Measurements from ENCODE around the gene ROR2. TPM values are rescaled to one million over a fixed set of nuclear protein-coding genes. Genes with fewer than 3 reads are reported as not detected.

Gene ROR2
- total and polyA plus RNA-seq, 2 of the 13 experiments (the other 11 are each of a cell fraction or from before 2014, with no cell fraction given): not detected

GRCh38 chr9:91897201-91897600 lies 52.8 kb downstream of the ROR2 start:
- intact Hi-C loops (cut with micrococcal nuclease; ENCODE audit: unreplicated experiment): no loop called here
- no peak for ATAC-seq
- no TSS peak for BruUV-seq (replicated peaks)
- no peaks in the 10 kb centered on the region for H3K9me3 ChIP-seq (ENCODE audit: low read length)
- CTCF ChIA-PET (ENCODE audit: low intra/inter-chr PET ratio, low total read pairs): no interaction called here
- FAIRE-seq: no peak
- peaks cover 16% of the 10 kb centered on the region for H3K4me1 ChIP-seq (ENCODE audit: insufficient read depth, low read length)
- no peak overlapping the region for H3K4me2 ChIP-seq (ENCODE audit: low read depth, low read length)
- in situ Hi-C loops (cut with HindIII; ENCODE audit: extremely low pct_ligation_motif_present, low pct_unique_long_range_greater_than_20kb): no loop called here
- no peaks in the 10 kb centered on the region for H4K20me1 ChIP-seq (ENCODE audit: insufficient read depth, low read length)
- TF ChIP-seq SNAI1 (CRISPR knock-in tag; IDR thresholded peaks at IDR 0.05; ENCODE audit: borderline replicate concordance) (no peak), ZNF552 (CRISPR knock-in tag; IDR thresholded peaks at IDR 0.05; ENCODE audit: borderline replicate concordance) (no peak)
- TF ChIP-seq, protein P1, sequence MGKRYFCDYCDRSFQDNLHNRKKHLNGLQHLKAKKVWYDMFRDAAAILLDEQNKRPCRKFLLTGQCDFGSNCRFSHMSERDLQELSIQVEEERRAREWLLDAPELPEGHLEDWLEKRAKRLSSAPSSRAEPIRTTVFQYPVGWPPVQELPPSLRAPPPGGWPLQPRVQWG (CRISPR knock-in tag; IDR thresholded peaks at IDR 0.05; ENCODE audit: borderline replicate concordance, low read depth): no peak
- TF ChIP-seq, protein P2, sequence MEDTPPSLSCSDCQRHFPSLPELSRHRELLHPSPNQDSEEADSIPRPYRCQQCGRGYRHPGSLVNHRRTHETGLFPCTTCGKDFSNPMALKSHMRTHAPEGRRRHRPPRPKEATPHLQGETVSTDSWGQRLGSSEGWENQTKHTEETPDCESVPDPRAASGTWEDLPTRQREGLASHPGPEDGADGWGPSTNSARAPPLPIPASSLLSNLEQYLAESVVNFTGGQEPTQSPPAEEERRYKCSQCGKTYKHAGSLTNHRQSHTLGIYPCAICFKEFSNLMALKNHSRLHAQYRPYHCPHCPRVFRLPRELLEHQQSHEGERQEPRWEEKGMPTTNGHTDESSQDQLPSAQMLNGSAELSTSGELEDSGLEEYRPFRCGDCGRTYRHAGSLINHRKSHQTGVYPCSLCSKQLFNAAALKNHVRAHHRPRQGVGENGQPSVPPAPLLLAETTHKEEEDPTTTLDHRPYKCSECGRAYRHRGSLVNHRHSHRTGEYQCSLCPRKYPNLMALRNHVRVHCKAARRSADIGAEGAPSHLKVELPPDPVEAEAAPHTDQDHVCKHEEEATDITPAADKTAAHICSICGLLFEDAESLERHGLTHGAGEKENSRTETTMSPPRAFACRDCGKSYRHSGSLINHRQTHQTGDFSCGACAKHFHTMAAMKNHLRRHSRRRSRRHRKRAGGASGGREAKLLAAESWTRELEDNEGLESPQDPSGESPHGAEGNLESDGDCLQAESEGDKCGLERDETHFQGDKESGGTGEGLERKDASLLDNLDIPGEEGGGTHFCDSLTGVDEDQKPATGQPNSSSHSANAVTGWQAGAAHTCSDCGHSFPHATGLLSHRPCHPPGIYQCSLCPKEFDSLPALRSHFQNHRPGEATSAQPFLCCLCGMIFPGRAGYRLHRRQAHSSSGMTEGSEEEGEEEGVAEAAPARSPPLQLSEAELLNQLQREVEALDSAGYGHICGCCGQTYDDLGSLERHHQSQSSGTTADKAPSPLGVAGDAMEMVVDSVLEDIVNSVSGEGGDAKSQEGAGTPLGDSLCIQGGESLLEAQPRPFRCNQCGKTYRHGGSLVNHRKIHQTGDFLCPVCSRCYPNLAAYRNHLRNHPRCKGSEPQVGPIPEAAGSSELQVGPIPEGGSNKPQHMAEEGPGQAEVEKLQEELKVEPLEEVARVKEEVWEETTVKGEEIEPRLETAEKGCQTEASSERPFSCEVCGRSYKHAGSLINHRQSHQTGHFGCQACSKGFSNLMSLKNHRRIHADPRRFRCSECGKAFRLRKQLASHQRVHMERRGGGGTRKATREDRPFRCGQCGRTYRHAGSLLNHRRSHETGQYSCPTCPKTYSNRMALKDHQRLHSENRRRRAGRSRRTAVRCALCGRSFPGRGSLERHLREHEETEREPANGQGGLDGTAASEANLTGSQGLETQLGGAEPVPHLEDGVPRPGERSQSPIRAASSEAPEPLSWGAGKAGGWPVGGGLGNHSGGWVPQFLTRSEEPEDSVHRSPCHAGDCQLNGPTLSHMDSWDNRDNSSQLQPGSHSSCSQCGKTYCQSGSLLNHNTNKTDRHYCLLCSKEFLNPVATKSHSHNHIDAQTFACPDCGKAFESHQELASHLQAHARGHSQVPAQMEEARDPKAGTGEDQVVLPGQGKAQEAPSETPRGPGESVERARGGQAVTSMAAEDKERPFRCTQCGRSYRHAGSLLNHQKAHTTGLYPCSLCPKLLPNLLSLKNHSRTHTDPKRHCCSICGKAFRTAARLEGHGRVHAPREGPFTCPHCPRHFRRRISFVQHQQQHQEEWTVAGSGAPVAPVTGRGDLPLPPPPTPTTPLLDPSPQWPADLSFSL (CRISPR knock-in tag; IDR thresholded peaks at IDR 0.05): no peak
- TF ChIP-seq, protein P3, sequence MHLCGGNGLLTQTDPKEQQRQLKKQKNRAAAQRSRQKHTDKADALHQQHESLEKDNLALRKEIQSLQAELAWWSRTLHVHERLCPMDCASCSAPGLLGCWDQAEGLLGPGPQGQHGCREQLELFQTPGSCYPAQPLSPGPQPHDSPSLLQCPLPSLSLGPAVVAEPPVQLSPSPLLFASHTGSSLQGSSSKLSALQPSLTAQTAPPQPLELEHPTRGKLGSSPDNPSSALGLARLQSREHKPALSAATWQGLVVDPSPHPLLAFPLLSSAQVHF (CRISPR knock-in tag; IDR thresholded peaks at IDR 0.05): no peak
- H3K27me3 ChIP-seq (ENCODE audit: control insufficient read depth in 1 of 2, insufficient read depth in 2 of 2, low read length in 2 of 2): peaks cover 0 to 8% of the 10 kb centered on the region in 2 experiments; a peak in 4 of 5 replicates
- POLR2A ChIA-PET: no interaction called here
- H3K9ac ChIP-seq (ENCODE audit: insufficient read depth, low read depth, low read length): no peak overlapping the region
- no peak overlapping the region for H3K4me3 ChIP-seq (replicated peaks in 1 of 3; ENCODE audit: insufficient read depth in 1 of 3, low read depth in 2 of 3, low read length in 3 of 3)
- H3K79me2 ChIP-seq (ENCODE audit: insufficient read depth, low read length): no peaks in the 10 kb centered on the region
- H2AFZ ChIP-seq (ENCODE audit: low read length): no peak overlapping the region
- DNase-seq (ENCODE audit: low spot score): no peak
- 24% methylated on average over 1 of the region's 1 CpG for WGBS (ENCODE audit: low lambda C conversion rate)
- H3K36me3 ChIP-seq (replicated peaks in 1 of 2; ENCODE audit: control insufficient read depth in 1 of 2, insufficient read depth in 2 of 2, low read length in 2 of 2): no peaks in the 10 kb centered on the region
- H3K27ac ChIP-seq (ENCODE audit: extremely low read length, insufficient read depth, low read length): no peak overlapping the region
